ENCODE measurements around the gene DEPDC1. TPM values are rescaled to one million over a fixed set of nuclear protein-coding genes. Genes with fewer than 3 reads are reported as not detected.

DEPDC1 gene
- total RNA-seq, 1 experiment from 2014 or later: 10.2 TPM

Small RNA genes within 50 kb of the gene (small RNA-seq; reads per million reads assigned to genes)
- not detected for gene TXNP2

Other genes with a start within 250 kb of the DEPDC1 start
- gene RPE65, start 47.1 kb downstream of the DEPDC1 start, total RNA-seq (2014; rRNA removed; shearing (Covaris generic)): not detected in 2 replicates

All from HT-29 (cell line).